ENCODE data around the gene PNLIPRP2.

The PNLIPRP2 gene

GRCh38 chr10:116686632-116687031 is 65.9 kb downstream of the PNLIPRP2 start:
- FAIRE-seq = no peak

- FAIRE-seq = no peak
Observed at GRCh38 chr10:116687633-116688032, 66.9 kb downstream of the PNLIPRP2 start.

- FAIRE-seq = no peak
Observed at GRCh38 chr10:116688241-116688711, 67.5 kb downstream of the PNLIPRP2 start.

GRCh38 chr10:116688741-116689495 is 68.2 kb downstream of the PNLIPRP2 start:
- FAIRE-seq = no peak

GRCh38 chr10:116689744-116690143 is 69.0 kb downstream of the PNLIPRP2 start:
- no peak for FAIRE-seq

- FAIRE-seq = no peak
Observed at GRCh38 chr10:116690356-116691322, 69.9 kb downstream of the PNLIPRP2 start.

GRCh38 chr10:116691635-116692034 is 70.9 kb downstream of the PNLIPRP2 start:
- FAIRE-seq = no peak

GRCh38 chr10:116692225-116692624 is 71.5 kb downstream of the PNLIPRP2 start:
- FAIRE-seq = no peak

- no peak for FAIRE-seq
Observed at GRCh38 chr10:116694243-116694926, 73.6 kb downstream of the PNLIPRP2 start.

Data from TTC549 (cell line).